CD4-positive, alpha-beta T cell treated with Interleukin-6 for 4 hours (primary cell): ENCODE results near the gene AGMO.

Source experiments
- DNase-seq: peaks from one replicate; pipeline ENCODE4 v3.0.0-alpha.2; 2020; ENCODE audit warnings: mixed read lengths

The AGMO gene

DNA sequence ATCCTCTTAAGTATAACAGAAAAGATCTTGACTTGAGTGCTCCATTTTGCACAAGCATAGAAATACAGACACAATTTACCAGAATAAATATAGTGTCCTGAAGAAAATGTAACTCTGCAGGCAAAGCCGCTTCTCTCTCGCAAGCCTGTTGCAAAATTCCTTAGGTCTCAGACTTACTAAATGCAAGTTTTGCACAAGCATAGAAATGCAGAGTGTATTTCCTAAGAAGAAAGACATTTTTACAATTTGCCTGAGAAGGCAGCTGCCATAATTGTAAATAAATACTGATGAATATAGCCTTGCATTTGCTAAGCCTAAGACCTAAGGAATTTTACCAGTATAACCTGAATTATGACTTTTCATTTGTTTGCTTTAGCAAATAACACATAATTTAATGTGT, 67.1 kb downstream of the AGMO start:
- DNase-seq: no peak

- DNase-seq: no peak
Measured at GRCh38 chr7:15491361-15491760, 70.5 kb downstream of the AGMO start.

DNA sequence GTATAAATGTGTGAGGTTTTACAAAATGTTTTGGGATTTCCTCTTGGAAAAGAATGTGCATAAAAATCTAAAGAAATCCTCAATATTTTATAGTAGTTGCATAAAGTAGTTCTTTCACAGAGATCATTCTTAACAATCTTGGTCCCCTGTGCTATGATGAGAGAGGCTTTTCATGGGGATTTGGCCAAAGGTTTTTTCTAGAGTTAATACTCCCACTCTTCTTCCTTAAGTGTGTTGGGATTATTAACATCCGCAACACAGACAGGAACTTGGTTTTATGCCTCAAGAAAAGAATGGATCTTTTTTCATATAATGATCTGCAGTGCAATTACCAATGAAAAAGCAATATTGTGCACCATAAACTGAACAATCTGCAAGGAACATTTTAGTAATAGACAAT, 71.5 kb downstream of the AGMO start:
- DNase-seq: no peak

- no peak for DNase-seq
Measured at GRCh38 chr7:15489861-15490260, 72.0 kb downstream of the AGMO start.

- no peak for DNase-seq
Measured at GRCh38 chr7:15489383-15489782, 72.4 kb downstream of the AGMO start.

GRCh38 chr7:15488401-15488800, 73.4 kb downstream of the AGMO start:
- DNase-seq: no peak

DNA sequence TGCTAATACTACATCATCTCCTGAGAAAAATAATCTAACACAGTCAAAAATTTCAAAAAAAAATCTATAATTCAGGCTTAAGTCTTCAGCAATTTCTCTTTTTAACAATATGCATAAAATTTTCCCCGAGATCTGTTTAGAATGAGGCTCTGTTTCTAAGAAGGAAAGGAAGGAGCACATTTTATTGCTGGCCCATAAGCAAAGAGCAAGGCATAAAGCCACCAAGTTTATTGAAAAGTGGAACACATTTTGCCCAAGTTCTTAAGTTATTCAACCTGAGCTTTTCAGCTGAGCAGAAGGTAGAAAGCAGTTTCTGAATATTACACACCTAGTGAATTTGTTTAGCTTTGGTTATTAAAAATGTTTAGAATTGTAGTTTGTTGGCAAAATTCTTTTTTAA, 73.9 kb downstream of the AGMO start:
- no peak for DNase-seq

GRCh38 chr7:15485998-15486397, 75.8 kb downstream of the AGMO start:
- DNase-seq: no peak

- DNase-seq: no peak
Measured at GRCh38 chr7:15485431-15485830, 76.4 kb downstream of the AGMO start.

GRCh38 chr7:15481132-15481531, 80.7 kb downstream of the AGMO start:
- DNase-seq: no peak

DNA sequence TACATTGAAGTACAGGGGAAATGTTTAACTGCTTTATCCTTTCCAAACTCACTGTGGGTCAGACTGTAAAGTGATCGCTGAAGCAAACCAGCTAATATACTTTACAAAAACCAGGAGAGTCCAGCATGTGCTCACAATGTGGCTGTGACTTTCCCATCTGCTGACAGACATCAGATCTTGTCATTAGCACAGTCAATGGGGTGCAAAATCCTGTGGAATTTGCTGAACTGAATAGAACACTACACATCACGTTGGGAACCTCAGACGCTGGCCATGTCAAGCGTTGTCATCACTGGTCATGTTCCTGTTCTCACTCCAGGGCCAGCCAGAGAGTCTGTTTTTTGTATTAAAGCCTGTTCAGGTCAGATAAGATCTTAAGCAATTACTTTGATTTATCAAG, 83.4 kb downstream of the AGMO start:
- no peak for DNase-seq

- no peak for DNase-seq
Measured at GRCh38 chr7:15476531-15476918, 85.3 kb downstream of the AGMO start.

DNA sequence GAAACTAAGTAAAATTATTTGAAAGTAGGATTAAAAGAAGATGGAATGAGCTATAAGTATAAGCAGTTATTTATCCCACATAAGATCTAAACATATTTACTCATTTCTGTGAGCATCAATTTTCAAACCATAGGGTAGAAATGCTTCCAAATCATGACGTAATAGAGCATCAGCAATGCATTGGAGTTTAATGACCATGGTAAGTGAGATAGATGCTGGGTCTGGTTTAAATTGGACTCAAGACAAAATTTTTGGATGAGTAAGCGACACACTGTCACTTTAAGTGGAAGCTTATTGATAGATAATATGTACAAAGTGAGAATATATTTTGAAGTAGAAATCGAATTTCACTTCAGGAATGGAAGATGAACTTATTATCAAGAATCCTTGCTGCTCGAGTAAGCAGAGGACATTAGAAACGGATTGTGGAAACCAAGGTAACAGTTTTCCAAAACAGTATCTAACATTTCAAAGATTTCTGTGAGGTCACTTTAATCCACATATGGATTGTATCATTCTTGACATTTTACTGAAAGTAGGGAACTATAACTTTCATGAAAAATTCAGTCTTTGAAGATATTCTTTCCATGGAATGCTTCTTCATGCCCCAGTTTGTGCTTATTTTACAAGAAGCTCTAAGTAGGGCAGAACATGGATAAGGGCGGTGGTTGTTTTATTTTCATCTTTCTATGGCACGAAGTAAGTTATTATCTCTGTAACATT, 85.8 kb downstream of the AGMO start:
- no peak for DNase-seq

- no peak for DNase-seq
Measured at GRCh38 chr7:15471669-15471950, 90.2 kb downstream of the AGMO start.

DNA sequence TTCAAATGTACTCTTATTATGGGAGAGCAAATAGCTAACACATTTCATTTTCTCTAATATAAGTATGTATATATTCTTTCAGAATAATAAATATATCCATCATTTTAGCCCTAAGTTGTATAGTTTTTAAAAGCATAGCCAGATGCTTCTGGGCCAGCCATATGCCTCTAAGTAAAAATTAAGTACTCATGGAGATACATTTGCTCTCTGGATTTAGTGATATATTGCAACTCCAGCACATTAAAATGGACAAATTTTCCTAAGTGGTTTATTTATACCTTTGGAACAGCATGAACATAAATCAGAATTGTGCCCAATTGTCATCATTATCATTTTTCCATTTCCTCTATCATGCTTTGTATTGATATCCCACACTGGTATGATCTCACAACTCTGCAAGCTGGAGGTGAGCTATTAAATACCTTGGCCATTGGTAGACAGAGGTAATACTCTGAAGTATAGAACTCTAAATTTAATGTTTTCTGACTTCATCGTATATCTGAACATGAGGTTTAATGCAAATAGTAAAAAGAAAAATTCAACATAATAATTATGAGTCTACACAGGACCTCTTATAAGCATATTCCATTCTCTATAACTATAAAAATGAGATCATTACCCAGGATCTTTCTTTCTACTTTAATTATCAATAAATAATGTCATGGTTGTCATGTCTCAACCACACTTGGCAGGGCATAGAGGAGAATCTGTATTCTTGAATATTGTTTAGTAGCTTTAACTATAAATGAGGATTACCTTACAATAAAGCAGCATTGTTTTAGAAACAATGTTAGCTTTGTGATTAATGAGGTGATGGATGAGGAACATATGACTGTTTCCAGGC, 90.8 kb downstream of the AGMO start:
- no peak for DNase-seq

- DNase-seq: no peak
Measured at GRCh38 chr7:15464667-15465121, 97.1 kb downstream of the AGMO start.

DNA sequence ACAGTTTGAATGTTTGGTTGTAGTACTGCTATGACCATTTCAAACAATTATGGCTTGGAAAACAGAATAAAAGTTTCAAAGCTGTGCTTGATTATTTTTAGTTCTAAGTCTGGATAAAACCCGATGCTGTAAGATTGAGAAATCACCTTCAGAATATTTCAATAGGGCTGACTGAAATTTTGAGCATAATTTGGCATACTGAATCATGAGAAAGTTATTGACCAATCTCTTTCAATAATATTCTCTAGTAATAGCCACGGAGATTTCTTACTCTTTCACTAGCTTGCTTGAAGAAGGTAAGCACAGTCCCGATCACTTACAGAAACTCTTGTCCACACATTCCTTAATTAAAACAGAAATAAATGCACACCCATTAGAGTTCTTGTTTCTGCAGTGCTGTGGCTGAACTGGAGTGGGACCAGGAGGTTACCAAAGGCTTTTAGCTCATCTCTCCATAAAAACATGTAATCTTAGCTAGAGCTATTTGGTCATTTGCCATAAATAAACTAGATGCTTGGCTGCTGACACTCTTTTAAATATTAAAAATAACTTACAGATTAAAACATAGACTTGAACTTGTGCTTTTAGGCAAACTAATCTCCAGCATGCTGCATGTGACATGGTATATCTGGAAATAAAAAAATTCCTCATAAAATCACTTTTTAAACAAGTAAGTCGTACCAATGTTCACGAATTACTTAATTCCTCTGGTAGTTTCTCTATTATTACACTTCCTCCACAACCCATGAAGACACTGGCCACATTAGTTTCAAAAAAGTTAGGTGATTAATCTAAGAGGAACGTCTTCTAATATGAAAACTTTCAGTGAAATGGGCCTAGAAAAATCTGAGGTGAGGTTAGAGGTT, 97.8 kb downstream of the AGMO start:
- no peak for DNase-seq

DNA sequence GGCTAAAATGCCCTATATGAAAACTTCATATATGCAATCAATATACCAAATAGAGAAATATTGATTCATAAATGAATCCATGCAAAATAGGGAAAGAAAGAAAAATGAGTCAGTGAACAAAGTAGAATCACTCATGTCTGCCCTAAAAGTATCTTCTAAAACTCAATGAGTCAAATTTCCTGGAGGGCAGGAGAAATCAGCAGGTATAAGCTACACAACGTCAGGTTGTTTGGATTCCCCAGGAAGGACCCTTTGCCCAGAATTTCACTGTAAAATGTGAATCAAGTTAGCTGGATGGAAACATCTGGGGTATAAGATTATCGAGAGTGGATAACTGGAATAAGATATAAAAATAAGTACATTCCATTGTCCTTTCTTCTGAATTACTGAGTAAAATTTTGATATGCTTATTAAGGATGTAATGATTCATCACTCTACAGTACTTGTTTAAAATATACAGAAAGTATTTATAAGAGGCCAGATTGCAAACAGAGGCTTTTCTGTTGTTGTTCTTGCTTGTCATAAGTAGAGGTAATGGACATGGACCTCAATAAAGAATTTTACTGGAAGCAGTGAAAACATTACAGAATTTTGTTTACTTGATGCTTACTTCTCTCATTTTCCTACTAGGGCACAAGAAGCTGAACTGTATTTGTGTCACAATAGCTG, 99.0 kb downstream of the AGMO start:
- DNase-seq: no peak

DNA sequence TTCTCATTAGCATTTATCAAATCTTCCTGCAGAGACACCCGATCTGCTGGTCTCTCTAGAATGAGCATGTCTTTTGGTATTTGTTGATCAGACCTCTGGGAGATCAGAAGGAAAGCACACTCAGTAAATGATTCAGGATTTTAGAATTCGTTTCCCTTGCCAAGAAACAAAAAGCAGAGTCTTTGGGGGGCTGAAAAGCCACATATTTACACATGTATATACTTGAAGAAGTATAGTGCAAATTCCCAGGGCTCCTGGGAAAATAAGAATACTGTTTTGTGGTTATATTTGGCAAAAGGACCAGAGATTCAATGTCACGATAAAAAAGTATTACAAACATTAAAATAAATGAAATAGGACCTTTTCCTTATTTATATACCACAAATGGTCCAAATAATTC, 100.2 kb downstream of the AGMO start:
- no peak for DNase-seq

- no peak for DNase-seq
Measured at GRCh38 chr7:15459018-15459615, 102.7 kb downstream of the AGMO start.

DNA sequence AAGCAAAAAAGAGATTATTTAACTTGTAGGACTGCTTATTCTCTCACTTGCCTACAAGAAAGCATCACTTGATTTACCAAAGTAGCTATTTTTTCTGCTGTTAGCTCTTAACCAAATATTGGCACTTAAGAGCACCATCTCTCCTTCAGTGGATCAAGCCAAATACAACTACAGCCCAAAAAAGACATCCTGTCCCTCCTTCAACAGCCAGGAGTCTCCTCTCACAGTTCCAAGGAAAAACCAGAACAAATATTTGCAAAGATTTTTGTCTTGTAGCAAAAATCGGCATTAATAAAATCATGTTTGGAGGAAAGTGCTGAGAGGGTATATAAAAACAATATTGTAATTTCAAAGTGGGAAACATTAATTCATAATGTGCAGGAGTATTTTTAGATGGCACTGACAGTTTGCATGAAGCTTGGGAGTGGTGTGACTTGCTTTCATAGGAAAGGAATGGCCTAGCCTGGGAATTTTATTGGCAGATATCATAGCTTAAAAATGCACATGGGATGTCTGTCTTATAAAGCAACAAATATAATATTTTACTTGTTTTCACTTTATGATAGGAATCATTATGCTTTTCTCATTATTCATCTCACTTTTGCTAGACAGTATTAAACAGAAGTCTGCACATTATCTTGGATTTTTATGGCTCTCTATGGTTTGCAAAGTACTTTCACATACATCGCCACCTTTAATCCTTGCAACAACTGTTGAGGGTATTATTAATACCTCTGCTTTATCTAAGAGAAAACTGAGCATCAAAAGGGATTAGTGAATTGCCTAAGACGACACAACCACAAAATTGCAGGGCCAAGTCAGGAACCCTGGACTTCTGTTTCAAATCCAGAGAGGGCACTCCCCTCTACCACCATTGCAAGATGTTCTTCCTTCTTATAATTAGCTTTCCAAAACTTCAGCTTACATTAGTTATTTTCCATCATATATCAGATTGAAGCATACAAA, 103.5 kb downstream of the AGMO start:
- DNase-seq: no peak
